ENCODE measurements around the gene TMPRSS2.

TMPRSS2 gene

DNA sequence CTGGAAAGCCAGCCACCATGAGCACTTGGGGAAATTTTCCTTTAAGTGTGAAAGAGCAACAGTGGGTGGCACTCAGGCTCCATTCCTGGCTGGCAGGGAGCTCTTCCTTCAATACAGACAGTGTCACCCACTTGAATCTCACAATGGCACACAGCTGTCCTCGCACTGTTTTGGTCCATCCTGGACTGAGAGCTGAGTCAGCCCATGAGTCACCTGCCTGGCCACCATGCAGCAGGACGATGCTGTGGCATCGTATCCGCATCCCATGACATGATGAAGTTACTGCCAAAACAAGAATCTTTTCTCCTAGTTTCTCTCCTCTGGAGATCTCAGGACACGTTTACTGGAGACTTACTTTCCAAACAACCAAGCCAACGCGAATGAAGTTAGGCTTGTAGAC is 6.0 kb downstream of the TMPRSS2 start:
- no peak for ATAC-seq
- no peak for TF ChIP-seq POU6F1 (CRISPR knock-in tag; IDR thresholded peaks at IDR 0.05; ENCODE audit: borderline replicate concordance, low read depth)
- no peak for TF ChIP-seq SNAI2 (CRISPR knock-in tag; IDR thresholded peaks at IDR 0.05)
- TF ChIP-seq ESRRG (CRISPR knock-in tag; IDR thresholded peaks at IDR 0.05) = no peak
- TF ChIP-seq TCF4 (CRISPR knock-in tag; IDR thresholded peaks at IDR 0.05; ENCODE audit: borderline replicate concordance) = no peak
- no peak for TF ChIP-seq TOX (CRISPR knock-in tag; IDR thresholded peaks at IDR 0.05; ENCODE audit: borderline replicate concordance)
- no peak for TF ChIP-seq ZNF8 (CRISPR knock-in tag; IDR thresholded peaks at IDR 0.05)
- TF ChIP-seq, protein P1, sequence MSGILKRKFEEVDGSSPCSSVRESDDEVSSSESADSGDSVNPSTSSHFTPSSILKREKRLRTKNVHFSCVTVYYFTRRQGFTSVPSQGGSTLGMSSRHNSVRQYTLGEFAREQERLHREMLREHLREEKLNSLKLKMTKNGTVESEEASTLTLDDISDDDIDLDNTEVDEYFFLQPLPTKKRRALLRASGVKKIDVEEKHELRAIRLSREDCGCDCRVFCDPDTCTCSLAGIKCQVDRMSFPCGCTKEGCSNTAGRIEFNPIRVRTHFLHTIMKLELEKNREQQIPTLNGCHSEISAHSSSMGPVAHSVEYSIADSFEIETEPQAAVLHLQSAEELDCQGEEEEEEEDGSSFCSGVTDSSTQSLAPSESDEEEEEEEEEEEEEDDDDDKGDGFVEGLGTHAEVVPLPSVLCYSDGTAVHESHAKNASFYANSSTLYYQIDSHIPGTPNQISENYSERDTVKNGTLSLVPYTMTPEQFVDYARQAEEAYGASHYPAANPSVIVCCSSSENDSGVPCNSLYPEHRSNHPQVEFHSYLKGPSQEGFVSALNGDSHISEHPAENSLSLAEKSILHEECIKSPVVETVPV (CRISPR knock-in tag; IDR thresholded peaks at IDR 0.05) = no peak
- TF ChIP-seq ARNTL (CRISPR knock-in tag; IDR thresholded peaks at IDR 0.05; ENCODE audit: borderline replicate concordance, low read depth) = no peak
- TF ChIP-seq, protein P2, sequence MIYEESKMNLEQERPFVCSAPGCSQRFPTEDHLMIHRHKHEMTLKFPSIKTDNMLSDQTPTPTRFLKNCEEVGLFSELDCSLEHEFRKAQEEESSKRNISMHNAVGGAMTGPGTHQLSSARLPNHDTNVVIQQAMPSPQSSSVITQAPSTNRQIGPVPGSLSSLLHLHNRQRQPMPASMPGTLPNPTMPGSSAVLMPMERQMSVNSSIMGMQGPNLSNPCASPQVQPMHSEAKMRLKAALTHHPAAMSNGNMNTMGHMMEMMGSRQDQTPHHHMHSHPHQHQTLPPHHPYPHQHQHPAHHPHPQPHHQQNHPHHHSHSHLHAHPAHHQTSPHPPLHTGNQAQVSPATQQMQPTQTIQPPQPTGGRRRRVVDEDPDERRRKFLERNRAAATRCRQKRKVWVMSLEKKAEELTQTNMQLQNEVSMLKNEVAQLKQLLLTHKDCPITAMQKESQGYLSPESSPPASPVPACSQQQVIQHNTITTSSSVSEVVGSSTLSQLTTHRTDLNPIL (CRISPR knock-in tag; IDR thresholded peaks at IDR 0.05; ENCODE audit: low read depth) = no peak
- TF ChIP-seq, protein P3, sequence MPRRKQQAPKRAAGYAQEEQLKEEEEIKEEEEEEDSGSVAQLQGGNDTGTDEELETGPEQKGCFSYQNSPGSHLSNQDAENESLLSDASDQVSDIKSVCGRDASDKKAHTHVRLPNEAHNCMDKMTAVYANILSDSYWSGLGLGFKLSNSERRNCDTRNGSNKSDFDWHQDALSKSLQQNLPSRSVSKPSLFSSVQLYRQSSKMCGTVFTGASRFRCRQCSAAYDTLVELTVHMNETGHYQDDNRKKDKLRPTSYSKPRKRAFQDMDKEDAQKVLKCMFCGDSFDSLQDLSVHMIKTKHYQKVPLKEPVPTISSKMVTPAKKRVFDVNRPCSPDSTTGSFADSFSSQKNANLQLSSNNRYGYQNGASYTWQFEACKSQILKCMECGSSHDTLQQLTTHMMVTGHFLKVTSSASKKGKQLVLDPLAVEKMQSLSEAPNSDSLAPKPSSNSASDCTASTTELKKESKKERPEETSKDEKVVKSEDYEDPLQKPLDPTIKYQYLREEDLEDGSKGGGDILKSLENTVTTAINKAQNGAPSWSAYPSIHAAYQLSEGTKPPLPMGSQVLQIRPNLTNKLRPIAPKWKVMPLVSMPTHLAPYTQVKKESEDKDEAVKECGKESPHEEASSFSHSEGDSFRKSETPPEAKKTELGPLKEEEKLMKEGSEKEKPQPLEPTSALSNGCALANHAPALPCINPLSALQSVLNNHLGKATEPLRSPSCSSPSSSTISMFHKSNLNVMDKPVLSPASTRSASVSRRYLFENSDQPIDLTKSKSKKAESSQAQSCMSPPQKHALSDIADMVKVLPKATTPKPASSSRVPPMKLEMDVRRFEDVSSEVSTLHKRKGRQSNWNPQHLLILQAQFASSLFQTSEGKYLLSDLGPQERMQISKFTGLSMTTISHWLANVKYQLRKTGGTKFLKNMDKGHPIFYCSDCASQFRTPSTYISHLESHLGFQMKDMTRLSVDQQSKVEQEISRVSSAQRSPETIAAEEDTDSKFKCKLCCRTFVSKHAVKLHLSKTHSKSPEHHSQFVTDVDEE (CRISPR knock-in tag; IDR thresholded peaks at IDR 0.05) = no peak
- no peak for TF ChIP-seq ZFP3 (CRISPR knock-in tag; IDR thresholded peaks at IDR 0.05)
- no peak for TF ChIP-seq OSR1 (CRISPR knock-in tag; IDR thresholded peaks at IDR 0.05)
- no peak for TF ChIP-seq ISL1 (CRISPR knock-in tag; IDR thresholded peaks at IDR 0.05)
- no peak for TF ChIP-seq RARB (CRISPR knock-in tag; IDR thresholded peaks at IDR 0.05)

DNA sequence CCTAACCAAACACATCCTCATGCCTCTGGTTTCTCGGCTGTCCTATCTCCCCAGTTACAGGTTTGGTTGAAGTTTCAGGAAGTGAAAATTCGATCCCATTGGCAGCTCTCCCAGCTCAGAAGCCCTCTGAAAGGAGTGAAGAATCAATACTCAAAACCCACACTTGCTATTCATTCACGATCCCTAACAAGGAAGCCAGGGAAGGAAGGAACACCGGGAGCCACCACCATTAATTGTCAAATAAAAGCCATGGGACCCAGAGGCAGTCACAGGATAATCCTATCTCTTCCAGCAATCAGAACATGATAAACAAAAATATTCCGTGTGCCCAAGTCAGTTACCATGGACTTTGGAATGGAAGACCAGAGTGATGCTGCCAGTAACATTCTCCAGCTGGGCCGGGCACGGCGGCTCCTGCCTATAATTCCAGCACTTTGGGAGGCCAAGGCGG is 7.0 kb downstream of the TMPRSS2 start:
- no peak for ATAC-seq
- TF ChIP-seq OSR1 (CRISPR knock-in tag; IDR thresholded peaks at IDR 0.05) = no peak
- TF ChIP-seq ZNF70 (CRISPR knock-in tag; IDR thresholded peaks at IDR 0.05) = no peak
- TF ChIP-seq ZFP3 (CRISPR knock-in tag; IDR thresholded peaks at IDR 0.05) = no peak

- TF ChIP-seq GLIS3 (CRISPR knock-in tag; IDR thresholded peaks at IDR 0.05) = no peak
- no peak for TF ChIP-seq ZNF70 (CRISPR knock-in tag; IDR thresholded peaks at IDR 0.05)
These were observed 7.6 kb downstream of the TMPRSS2 start for GRCh38 chr21:41500363-41500762.

GRCh38 chr21:41499920-41500319 is 8.0 kb downstream of the TMPRSS2 start:
- TF ChIP-seq OSR1 (CRISPR knock-in tag; IDR thresholded peaks at IDR 0.05) (no peak), POU6F1 (CRISPR knock-in tag; IDR thresholded peaks at IDR 0.05; ENCODE audit: borderline replicate concordance, low read depth) (no peak), ZNF70 (CRISPR knock-in tag; IDR thresholded peaks at IDR 0.05) (no peak), PPARA (CRISPR knock-in tag; IDR thresholded peaks at IDR 0.05; ENCODE audit: borderline replicate concordance) (no peak), ZFP30 (CRISPR knock-in tag; IDR thresholded peaks at IDR 0.05) (no peak), TCF4 (CRISPR knock-in tag; IDR thresholded peaks at IDR 0.05; ENCODE audit: borderline replicate concordance) (no peak), ARNTL (CRISPR knock-in tag; IDR thresholded peaks at IDR 0.05; ENCODE audit: borderline replicate concordance, low read depth) (no peak), ZFP3 (CRISPR knock-in tag; IDR thresholded peaks at IDR 0.05) (no peak), SNAI2 (CRISPR knock-in tag; IDR thresholded peaks at IDR 0.05) (no peak), BACH2 (CRISPR knock-in tag; IDR thresholded peaks at IDR 0.05; ENCODE audit: borderline replicate concordance) (no peak), ZNF8 (CRISPR knock-in tag; IDR thresholded peaks at IDR 0.05) (no peak), GLIS3 (CRISPR knock-in tag; IDR thresholded peaks at IDR 0.05) (no peak), ZNF565 (CRISPR knock-in tag; conservative IDR thresholded peaks at IDR 0.05; ENCODE audit: low read depth) (no peak), ISL1 (CRISPR knock-in tag; IDR thresholded peaks at IDR 0.05) (no peak), RARB (CRISPR knock-in tag; IDR thresholded peaks at IDR 0.05) (no peak), ESRRG (CRISPR knock-in tag; IDR thresholded peaks at IDR 0.05) (no peak)
- TF ChIP-seq, protein P2 (CRISPR knock-in tag; IDR thresholded peaks at IDR 0.05; ENCODE audit: low read depth) = no peak
- TF ChIP-seq, protein P4, sequence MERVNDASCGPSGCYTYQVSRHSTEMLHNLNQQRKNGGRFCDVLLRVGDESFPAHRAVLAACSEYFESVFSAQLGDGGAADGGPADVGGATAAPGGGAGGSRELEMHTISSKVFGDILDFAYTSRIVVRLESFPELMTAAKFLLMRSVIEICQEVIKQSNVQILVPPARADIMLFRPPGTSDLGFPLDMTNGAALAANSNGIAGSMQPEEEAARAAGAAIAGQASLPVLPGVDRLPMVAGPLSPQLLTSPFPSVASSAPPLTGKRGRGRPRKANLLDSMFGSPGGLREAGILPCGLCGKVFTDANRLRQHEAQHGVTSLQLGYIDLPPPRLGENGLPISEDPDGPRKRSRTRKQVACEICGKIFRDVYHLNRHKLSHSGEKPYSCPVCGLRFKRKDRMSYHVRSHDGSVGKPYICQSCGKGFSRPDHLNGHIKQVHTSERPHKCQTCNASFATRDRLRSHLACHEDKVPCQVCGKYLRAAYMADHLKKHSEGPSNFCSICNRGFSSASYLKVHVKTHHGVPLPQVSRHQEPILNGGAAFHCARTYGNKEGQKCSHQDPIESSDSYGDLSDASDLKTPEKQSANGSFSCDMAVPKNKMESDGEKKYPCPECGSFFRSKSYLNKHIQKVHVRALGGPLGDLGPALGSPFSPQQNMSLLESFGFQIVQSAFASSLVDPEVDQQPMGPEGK (CRISPR knock-in tag; IDR thresholded peaks at IDR 0.05; ENCODE audit: borderline replicate concordance) = no peak
- TF ChIP-seq, protein P1 (CRISPR knock-in tag; IDR thresholded peaks at IDR 0.05) = no peak

More at GRCh38 chr21:41500363-41500762, 7.6 kb downstream of the TMPRSS2 start:
- no peak for ATAC-seq

More at GRCh38 chr21:41499920-41500319, 8.0 kb downstream of the TMPRSS2 start:
- ATAC-seq = no peak

Measured in SK-N-SH treated with all-trans-retinoic acid at 6 μM for 48 hours (cell line).